HG03457 (cell line): ENCODE measurements around the gene MYO1E.
A peak's percentile ranks its signal among the peaks of the same experiment; 100 is the strongest.

ENCODE experiments used
- ATAC-seq: cut with Tn5 transposase; IDR thresholded peaks from one replicate; pipeline ENCODE4 v1.9.1; 2021; ENCODE audit warnings: moderate number of reproducible peaks; ENCODE audit not compliant: unreplicated experiment

Gene MYO1E

DNA sequence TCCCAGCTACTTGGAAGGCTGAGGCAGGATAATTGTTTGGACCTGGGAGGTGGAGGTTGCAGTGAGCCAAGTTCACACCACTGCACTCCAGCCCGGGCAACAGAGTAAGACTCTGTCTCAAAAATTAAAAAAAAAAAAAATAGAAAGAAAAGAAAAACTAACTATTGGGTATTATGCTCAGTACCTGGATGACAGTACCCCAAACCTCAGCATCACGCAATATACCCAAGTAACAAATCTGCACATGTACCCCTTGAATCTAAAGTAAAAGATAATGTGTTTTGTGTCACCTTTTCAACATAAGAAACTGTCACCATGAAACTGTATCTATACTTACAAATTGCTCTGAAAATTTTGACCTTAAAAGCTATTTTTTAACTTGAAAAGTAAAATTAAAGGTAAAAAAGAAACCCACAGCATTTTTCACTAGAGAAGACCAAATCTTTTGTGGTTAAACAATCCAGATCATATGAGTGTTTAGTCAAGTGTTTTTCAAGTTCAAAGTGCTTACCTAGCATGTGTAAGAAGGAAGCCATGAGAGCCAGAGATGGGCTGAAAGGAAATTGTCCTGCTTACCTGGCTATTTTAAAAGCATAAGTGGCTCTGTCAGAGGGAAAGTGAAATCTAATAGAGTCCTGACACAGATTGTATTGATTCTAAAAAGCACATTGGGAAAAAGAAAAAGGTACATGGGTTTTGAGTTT, 50.5 kb downstream of the MYO1E start:
- no peak for ATAC-seq

DNA sequence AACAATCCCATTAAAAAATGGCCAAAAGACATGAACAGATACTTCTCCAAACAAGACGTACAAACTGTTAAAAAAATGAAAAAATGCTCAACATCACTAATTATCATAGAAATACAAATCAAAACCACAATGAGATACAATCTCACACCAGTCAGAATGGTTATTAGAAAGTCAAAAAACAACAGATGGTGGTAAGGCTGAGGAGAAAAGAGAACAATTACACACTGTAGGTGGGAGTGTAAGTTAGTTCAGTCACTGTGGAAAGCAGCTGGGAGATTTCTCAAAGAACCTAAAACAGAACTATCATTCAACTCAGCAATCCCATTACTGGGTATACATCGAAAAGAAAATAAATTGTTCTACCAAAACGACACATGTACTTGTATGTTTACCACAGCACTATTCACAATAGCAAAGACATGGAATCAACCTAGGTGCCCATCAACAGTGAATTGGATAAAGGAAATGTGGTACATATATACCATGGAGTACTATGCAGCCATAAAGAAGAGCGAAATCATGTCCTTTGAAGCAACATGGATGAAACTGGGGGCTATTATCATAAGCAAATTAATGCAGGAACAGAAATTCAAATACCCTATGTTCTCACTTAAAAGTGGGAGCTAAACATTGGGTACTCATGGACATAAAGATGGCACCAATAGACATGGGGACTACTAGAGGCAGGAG, 51.5 kb downstream of the MYO1E start:
- ATAC-seq, result no peak

DNA sequence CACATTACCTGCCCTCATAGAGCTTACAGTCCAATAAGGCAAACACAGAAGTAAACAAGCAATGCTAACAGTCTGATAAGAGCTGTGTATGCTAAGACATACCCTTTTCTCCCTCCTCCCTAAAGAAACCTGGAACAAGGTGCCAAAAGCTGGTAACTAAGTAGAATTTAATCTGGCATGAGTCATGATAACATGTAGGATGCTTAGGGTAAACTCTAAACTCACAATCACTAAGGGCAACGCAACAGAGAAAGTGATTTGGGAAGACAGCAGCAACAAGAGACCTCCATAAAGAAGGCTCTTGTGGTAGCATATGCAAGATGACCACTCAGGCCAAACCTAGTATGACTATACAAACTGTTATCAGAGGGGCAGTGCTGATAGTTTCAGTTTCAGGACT, 55.5 kb downstream of the MYO1E start:
- no peak for ATAC-seq

DNA sequence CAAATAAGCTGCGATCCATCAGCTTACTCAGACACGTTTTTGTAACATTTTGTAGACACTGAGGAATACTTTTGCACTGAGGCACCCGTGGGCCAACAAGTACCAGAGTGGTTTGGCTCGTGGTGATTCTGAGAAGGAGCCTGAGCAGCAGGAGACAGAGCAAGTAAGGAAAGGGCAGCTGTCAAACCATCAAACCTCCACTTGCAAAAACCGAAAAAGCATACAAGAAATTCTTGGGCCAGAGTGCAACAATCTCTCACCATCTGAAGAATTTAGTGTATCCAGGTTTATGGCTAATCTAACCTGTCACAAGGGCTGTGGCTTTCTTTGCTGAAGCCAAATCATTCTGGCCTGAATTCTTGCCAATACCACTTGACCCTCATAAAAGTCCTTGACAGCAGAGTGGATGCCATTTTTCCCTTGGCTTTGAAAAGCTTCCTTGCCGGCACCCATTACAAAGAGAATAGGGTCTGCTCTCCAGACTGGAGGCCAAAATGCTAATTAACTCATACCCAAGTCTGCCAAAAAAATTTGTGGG, 56.7 kb downstream of the MYO1E start:
- no peak for ATAC-seq

DNA sequence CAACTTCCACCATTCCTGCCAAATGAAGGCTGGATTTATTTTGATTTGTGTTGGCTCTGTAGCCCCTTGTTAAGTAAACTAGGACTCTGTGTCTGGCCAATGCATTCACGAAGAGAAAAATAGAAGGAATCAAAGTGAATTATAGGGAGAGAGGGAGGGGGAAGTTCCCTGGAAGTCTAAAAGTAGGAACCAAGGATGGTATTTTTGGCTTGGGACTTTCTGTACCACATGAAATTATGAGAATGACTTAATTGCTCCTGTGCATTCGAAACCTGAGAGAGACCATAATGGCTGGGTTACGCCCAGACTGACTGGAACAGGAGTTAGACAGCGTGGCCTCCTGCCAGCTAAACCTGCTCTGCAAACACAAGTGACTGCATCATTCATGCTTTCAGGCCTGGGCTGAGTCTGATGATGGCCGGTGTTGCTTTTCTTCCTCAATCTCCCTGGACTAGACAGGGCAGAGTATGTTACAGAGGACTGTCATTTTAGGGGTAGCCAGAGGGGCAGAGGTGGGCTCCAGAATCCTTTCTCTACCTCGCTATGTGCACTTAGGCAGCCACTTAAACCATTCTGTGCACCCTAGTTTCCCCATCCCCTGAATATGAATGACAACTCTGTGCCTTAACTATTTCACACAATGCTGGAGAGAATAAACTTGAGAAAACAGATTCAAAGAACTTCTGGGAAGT, 58.9 kb downstream of the MYO1E start:
- ATAC-seq, result peak; percentile 55

DNA sequence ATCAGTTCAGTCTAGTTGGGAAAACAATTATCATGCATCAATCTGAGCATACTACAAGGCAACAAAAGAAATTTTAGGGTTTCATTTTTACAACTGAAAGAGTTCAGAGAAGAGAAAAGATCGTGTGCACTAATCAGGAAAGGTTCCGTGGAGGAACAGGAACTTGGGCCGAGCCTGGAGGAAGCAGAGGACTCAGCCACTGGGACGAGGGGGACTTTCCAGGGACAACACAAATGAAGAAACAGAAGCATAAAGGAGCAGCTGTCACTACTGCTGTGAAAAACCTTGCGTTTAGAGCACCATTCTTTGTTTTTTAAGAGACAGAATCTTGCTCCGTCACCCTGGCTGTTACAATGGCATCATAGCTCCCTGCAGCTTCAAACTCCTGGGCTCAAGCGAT, 60.5 kb downstream of the MYO1E start:
- ATAC-seq, result no peak

DNA sequence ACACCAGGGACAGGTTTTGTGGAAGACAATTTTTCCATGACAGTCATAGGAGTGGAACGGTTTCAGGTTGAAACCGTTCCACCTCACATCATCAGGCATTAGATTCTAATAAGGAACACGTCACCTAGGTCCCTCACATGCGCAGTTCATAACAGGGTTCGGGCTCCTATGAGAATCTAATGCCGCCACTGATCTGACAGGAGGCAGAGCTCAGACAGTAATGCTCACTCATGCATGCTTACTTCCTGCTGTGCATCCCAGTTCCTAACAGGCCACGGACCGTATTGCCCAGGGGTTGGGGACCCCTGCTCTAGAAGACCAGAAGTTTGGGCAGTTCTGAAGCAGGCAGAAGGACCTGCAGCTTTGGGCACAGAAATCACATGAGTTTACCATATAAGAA, 61.5 kb downstream of the MYO1E start:
- ATAC-seq, result no peak

DNA sequence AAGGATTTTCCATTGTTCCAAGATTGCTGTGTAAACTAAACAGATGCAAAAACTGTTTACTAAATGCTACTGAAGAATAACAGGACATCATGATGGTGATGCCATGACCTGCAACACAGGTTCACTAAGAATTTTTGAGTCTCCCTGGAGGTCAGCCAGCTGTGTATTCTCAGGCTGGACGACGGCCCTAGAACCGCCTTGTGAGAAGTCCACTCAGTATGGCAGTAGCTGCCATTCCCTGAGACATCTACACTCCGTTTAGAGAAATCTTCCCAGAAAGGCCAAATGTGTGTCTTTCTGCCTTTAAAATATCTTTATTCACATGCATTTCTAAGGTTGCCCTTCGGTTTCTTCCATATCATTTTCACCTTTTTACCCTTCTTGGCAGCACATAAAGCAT, 63.3 kb downstream of the MYO1E start:
- ATAC-seq, result no peak

DNA sequence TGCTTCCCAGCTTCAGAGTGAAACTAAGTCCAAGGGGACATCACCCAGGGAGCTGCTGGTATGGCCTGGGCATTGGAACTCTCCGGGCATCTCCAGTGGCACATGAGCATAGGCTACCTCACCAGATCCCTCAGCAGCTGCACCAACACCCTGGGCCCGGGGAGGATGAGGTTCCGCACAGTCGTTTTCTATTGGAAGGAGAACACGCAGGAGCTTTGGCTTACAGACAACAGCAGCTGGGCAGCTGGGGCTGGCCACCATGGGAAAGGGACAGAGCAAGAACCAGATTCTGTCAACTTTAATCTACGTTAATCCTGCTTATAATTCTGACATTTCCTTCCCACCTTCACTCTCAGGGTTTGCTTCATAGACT, 65.5 kb downstream of the MYO1E start:
- ATAC-seq, result no peak

DNA sequence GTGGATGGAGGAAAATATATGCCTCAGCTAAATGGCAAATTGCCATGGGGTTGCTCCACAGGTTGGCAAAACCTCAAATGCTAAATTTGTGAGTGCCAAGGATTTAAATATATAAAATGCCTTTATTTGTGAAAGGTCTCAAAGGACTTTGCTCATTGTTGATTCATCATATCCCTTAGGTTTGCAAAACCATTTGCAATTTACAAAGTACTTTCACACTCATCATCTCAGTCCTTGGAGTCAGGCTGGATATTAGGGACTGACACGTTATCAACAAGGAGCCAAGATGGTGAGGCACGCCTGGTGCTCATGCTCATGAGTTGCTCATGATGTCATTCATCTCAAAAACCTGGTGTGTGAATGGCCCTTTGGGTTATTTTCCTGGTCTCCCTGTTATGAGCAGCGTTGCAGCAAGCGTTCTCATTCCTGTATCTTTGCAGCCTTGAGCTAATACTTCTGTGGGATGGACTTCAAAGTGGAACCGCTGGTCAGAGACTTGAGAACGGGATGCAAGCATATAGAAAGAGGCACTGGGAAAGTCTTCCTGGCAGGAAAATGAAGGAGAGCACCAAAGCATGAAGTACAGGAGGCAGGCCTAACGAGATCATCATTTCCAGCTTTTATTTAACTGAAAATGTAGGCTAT, 66.0 kb downstream of the MYO1E start:
- ATAC-seq, result no peak

DNA sequence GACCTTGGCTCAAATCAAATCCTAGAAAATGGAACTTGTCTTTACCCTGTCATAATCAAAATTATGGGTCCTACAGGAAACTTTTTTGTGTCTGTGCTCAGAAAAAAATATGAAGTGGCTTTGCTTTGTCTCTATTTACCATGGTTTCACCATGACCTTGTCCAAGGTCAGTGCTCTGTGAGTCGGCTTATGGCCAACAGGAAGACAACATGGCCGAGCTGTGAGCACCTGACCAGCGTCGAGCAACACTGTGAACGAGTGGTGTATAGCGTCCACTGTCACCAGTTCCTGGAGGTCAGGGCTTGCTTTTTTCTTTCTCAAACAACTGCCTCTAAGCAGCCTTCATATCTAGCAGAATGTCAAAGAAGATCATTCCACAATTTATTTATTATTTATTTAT, 67.9 kb downstream of the MYO1E start:
- ATAC-seq, result no peak

DNA sequence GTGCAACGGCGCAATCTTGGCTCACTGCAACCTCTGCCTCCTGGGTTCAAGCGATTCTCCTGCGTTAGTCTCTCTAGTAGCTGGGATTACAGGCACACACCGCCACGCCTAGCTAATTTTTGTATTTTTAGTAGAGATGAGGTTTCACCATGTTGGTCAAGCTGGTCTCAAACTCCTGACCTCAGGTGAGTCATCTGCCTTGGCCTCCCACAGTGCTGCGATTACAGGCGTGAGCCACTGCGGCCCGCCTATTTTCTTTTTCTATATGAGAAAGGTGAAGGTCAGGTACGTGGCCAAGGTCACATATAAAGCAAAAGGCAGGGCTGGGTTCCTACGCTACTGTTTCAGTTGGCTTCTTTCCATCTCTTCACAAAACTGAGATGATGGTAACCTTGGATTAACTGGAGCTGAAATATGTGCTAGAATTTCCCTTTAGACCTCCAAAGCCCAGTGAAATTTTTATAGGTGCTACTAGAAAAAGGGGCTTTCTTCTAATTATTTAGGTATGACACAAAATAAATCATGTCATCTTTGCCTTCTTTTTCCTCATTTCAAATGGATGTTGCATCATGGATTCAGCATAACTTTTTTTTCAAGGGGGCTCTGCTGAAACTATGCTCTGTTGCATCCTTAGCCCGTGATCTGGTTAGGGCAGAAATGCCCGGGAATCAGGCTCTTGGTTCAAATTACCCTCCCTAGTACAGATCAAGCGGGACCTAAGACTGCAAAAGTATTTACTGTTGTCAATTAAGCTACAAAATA, 68.5 kb downstream of the MYO1E start:
- no peak for ATAC-seq

DNA sequence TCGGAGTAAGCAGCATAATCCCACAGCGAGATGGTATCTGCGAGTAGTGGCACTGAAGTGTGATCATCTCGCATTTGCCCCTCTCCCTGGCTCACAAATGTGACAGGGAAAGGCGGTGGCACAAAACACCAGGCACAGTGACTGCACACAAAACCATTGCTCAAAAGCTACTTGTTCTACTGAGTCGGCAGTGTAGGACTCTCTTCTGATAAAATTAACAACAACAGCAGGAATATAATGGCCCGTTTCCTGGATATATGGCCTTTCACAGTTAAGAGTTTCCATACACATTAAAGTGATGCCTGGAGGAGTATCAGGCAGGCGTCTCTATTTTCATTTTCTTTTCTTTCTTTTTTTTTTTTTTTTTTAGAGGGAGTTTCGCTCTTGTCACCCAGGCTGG, 69.0 kb downstream of the MYO1E start:
- no peak for ATAC-seq

DNA sequence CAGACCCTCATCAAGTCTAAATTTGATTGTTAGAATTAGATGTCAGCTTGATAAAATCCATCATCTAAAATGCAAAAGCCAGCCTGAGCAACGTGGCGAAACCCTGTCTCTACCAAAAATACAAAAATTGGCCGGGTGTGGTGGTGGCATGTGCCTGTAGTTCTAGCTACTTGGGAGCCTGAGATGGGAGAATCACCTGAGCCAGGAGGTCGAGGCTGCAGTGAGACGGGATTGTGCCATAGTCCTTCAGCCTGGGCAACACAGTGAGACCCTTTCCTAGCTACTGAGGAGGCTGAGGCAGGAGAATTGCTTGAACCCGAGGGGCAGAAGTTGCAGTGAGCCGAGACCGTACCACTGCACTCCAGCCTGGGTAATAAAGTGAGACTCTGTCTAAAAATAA, 69.5 kb downstream of the MYO1E start:
- ATAC-seq, result no peak

DNA sequence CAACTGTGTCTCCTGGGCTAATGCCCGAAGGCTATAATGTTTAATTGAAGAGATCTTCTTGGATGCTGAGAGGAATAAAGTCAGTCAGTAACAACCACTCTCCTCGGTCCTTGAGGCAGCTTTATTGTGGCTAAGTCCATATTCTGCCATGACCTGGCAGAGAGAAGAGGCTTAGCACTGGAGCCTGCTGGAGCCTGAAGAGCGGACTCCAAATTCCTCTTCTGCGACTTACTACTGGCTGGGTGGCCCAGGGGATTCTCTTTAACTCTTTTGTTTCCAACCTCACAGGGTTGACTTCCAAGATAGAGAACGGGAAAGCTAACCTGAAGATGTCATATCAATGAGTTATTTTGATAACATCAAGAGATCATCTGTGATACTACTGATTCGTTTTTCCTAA, 71.1 kb downstream of the MYO1E start:
- no peak for ATAC-seq

DNA sequence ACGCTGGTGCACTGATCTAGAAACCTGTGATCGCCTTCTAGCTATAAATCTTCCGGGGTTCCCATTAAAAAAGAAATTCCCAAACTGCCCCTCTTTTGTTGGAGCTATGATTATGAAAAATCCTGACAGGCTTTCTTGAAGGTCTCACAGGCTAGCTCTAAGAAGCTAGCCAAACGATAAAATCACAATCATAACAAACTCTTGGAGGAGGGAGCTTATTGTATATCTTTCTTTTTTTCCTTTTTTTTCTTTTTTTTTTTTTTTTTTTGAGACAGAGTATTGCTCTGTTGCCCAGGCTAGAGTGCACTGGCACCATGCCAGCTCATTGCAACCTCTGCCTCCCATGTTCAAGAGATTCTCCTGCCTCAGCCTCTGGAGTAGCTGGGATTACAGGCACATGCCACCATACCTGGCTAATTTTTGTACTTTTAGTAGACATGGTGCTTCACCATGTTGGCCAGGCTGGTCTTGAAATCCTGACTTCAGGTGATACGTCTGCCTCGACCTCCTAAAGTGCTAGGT, 72.0 kb downstream of the MYO1E start:
- ATAC-seq, result no peak

DNA sequence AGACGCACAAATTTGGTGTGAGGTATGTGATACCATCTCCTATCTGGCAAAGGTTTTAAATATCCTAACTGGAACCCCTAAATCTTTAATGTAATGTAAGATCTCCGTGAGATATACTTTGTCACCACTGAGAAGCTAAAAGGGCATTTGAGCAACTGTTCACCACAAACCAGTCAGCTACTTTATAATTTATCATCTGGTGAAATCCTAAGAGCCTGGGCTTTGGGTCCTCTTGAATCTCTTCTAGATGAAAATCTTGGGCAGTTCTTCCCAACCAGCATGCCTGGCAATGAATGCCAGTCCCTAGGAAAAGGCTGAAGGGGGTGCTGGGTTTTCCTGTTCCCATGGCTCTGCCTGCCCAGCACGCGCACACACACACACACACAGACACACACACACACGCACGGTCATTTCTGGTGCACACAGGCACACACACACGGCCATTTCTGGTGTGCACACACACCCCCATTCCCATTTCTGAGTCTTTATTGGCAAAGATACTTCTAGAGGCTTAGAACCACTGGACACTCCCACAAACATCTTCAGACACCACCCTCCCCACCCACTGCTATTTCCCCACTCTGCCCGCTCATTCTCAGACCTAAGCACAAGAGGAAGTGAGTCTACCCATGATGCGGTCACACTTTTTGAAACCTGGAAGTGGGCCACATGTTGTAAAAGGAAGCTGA, 72.6 kb downstream of the MYO1E start:
- ATAC-seq, result peak; percentile 40

DNA sequence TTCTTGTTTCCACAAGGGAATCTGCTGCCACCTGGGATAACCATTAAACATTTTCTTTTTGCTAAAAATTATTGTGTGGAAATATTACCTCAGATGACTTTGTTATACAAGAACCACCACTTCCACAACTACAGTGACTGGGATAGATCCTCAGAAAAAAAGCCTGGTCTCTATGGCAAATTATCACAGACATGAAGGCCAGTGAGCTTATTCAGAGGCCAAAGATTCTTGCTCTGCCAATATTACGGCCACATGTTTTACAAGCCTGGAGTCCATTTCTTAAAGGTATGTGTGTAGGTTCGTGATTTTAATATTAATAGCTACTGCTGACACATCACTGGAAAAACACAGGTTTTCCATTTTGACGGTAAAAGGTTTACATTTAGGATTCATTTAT, 73.8 kb downstream of the MYO1E start:
- ATAC-seq, result no peak

DNA sequence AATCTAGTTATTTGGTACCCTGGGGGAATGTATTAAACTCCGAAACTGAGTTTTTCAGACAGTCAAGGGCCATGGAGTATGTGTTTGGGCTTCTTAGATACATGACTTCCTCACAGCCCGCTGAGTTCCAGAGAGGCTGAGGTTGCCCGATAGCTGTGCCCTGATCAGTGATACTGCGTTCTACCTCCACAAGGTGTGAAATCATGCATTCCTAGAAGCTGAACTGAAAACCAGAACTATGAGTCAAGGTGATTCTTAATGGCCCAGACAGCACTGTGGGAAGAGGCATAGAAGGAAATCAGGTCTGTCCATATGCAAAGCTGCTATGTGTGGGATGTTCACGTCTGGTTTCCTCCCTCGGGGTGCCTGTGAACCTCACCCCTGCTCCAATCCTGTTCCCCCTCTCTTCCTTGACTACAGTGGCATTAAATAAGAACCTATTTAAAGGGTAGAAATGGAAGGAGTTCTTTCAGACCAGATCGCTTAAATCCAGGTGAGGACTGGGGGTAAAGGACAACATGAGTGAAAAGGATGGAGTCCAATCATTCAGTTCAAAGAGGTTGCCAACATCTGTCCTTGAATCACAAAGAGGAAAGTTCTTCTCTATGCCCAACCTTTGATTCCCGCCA, 74.3 kb downstream of the MYO1E start:
- peak; percentile 65 for ATAC-seq
